Stimulated activated CD4-positive, alpha-beta T cell treated with anti-CD3 and anti-CD28 coated beads, Interleukin-15, amount 100 ng/mL, for 1 hour (primary cell): ENCODE data around the gene SLC46A2.
A peak's percentile ranks its signal among the peaks of the same experiment; 100 is the strongest.

ENCODE experiments used
- DNase-seq, 2 donors: peaks; one replicate each; pipeline ENCODE4 v3.0.0-alpha.2; 2020; ENCODE audit warnings: low read depth in 1 of 2, low spot score in 1 of 2

The SLC46A2 gene

DNA sequence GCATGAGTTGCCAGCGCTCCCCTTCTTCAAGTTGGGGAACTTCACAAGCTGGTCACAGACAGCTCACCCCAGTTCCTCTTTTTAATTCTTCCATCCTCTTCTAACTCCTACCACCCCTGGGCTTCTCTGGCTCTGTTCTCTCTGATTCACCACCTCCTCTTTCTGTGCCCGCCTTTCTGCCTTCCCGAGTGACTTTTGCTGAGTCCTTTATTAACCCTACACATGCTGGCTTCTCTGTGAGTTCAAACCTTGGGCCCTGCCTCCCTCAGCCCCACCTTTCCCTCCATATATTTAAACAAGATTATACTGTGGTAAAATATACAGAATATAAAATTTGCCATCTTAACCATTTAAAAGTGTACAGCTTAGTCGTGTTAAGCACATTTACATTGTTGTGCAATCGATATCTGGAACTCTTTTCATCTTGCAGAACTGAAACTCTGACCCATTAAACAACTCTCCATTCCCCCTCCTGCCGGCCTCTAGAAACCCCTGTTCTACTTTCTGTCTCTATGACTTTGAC is 32.0 kb downstream of the SLC46A2 start:
- DNase-seq, result no peak

DNA sequence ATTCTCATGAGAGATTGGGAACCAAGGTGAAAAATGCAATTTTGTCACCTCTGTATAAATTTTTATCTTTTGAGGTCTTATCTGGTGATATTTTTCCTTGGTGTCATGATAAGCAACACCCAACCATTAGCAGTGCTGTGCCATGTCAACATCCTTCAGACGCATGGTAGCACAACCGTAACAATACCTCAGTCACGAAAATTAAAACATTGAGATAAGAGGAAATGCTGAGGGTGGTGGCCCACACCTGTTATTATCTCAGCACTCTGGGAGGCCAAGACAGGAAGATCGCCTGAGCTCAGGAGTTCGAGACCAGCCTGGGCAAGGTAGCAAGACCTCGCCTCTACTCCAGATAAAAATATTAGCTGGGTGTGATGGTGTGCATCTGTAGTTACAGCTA is 32.7 kb downstream of the SLC46A2 start:
- no peak for DNase-seq

- no peak for DNase-seq
Observed at GRCh38 chr9:112856843-112857242, 33.8 kb downstream of the SLC46A2 start.

DNA sequence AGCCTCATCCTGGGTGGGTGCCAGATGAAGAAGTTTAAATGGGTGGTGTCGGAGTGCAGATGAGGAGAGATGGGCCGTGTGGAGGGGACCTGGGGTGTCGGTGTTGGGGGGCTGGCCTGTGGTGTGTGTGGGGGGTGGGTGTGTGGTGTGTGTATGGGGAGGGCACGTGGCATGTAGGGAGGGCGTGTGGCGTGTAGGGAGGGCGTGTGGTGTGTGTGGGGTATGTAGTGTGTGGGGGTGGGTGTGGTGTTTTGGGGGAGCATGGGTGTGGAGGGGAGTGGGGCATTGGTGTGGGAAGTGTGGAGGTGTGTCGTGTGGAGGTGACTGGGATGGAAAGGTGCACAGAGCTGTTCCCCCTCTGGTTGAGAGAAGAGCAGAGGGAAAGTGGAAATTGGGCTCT is 34.5 kb downstream of the SLC46A2 start:
- no peak for DNase-seq

DNA sequence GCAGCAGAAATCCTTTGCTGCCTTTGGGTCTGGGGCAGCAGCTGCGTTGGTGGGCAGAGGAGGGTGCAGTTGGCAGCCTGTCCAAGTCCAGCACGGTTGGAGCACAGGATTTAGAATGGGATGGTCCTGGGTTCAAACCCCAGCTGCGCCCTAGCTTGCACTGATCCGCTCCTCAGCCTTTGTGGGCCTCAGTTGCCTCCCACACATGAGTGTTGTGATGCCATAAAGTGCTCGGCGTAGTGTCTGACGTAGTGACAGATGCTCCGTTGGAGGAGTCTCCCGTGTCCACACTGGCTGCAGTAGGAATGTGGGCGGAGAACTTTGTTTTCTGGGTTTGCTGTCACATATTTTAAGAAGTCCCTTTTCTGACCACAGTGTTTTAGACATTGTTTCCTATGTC is 36.0 kb downstream of the SLC46A2 start:
- no peak for DNase-seq

GRCh38 chr9:112853882-112854585 is 36.6 kb downstream of the SLC46A2 start:
- DNase-seq, result no peak

DNA sequence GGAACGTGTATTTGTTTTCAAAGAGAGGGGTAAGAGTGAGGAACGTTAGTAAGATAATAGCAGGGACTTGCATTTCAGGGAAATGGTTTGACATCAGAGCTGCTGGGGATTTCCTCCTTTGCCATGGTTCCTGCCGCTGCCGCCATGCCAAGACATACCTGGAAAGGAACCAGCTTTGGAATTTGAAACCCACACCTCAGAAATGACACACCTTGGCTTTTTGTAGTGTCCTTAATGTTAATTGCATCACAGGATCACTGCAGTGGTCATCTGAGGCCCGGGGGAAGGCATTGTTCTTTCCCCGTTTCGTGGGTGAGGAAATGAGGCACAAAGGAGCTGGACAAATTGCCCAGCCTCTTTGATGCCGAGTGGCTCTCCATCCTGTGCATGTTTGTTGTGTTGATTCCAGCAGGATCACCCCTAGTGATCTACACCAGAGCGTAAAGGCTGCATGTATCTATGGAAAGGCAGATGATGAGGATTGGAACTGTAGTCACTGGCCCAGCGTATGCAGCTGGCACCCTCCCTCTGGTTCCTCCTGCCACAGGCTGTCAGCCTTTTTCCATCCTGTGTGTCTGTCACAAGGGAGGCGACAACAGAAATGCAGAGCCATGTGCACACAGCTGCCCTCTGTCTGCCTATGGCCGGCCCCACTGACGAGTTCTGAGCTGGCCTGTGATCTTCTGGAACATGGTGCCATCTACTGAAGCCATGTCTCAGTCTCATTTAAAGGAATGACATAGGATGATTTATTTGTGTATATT is 37.8 kb downstream of the SLC46A2 start:
- DNase-seq, result no peak

DNA sequence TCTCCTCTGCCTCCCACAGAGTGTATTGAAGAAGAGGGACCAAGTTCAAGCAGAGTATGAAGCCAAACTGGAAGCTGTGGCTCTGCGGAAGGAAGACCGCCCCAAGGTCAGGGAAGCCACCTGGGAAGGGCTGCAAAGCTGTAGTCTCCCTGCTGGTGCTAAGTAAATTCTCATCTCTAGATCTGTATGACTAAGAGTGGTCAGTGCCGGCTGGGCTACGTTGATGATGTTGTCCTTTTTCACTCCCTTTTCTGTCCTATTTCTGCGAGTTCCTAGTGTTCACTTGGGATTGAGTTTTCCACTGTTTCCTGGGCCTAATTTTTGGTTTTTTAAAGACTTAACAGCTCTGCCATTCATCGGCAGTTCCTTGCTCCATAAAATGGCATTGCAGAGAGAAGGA is 39.8 kb downstream of the SLC46A2 start:
- DNase-seq, result no peak

DNA sequence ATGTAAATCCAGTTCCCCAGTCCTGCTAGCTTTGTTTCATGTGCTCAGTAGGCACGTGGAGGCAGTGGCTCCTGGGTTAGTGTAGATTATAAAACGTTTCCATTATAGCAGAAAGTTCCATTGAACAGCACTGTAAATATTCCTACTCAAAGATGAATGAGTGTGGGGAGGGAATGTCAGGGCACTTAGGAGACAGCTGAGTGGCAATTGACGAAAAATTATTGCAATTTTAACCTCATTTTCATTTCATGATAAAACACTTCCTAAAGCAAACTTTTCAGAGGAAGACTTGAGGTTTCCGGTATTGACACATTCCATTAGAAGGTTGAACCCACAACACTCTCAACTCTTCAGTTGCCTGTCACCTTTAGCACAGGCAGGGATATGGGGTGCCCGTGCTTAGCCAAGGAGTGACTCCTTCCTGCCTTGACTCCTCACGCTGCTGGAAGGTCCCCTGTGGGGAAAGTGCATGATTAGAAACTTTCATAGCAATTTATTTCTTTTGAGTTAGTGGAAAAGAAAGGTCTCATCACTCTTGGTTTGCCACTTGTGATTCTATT is 41.2 kb downstream of the SLC46A2 start:
- no peak for DNase-seq

DNA sequence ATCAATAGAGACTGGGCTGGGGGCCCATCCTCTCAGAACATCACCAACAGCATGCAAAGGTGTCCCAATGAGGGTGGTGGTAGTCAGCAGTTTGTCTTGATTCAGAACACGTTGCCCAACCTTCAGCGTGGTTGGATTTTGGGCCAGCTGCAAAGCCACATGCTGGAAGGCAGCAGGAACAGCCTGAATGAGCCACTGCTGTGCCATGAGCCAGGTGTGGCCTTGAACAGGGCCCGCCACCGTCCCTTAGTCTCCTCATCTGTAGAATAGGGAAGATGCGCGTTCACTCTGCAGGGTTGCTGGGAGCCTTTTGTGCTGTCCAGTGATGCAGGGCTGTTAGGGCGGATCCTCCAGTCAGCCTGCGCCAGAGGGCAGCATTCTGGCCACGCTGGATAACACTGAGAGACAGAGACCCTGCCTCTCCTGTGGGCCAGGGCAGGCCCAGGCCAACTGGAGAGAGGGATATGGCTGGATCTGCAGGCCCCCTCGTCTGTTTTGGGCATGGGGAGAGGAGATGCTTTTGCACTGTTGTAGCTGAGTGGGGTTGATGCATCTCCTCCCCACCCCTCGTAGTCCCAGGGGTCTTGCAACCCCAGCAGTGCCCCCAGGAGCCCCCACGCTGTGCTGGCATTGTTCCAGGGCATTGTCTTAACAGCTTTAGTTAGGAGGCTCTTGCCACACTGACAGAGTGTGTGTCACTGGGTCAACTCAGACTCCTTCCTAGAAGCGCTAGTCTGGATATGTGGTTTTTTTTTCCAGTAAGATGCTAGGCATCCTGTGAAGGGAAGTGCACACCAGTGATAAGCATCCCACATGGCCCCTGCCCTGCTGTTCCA is 42.1 kb downstream of the SLC46A2 start:
- DNase-seq, result no peak

- no peak for DNase-seq
Observed at GRCh38 chr9:112846528-112847488, 43.9 kb downstream of the SLC46A2 start.

DNA sequence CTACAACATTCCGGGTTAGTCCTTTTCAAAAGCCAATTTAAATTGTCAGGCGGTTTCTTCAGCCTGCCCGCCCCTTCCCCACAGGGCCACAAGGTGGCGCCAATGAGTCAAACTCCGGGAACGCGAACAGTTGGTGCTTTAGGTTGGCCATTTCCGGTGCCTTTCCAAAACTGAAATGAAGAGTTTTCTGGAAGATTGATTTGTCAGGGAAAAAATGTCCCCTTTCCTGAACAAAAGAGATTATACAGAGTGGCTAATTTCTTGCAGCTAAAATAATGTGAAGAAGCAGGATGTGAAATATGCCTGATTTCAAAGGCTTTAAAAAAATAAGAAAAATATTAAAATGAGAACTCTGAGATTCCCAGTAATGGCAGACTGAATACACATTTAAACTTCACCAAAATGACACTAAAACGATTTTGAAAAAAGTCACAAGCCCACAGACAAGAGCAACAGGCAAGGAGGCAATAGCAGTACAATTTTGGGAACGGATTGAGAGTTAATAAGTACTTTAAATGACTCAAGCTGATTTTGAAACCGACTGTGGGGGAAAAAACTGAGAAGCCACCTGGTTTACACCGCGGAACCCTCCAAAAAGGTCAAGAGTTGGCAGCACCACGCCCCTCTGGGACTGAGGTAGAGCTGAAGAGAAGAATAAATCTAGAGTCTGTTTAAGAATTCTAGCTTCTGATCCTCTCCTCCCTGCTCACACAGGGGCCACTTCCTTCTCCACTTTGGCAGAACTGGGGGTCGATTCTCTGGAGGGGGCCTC is 45.7 kb downstream of the SLC46A2 start:
- peak; percentile 47 to 66 for DNase-seq

DNA sequence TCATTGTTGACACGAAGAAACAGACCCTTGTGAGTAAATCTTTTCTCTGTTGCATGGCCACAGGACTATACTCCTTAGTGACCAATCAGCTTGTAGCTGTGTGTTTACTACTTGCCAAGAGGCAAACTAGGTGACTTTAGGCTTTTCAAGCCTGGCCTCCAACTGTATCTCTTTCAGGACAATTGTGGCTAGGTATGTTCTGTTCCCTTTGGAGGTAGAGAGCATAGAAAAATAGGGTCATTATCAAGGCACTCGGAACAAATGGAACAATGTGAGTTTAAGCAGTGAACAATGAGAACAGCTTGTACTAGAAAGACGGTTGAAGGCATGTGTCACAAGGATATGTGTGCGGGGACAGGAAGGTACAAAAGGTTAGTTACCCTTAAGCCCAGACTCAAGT is 48.1 kb downstream of the SLC46A2 start:
- no peak for DNase-seq

- DNase-seq, result no peak
Observed at GRCh38 chr9:112841261-112841660, 49.4 kb downstream of the SLC46A2 start.

DNA sequence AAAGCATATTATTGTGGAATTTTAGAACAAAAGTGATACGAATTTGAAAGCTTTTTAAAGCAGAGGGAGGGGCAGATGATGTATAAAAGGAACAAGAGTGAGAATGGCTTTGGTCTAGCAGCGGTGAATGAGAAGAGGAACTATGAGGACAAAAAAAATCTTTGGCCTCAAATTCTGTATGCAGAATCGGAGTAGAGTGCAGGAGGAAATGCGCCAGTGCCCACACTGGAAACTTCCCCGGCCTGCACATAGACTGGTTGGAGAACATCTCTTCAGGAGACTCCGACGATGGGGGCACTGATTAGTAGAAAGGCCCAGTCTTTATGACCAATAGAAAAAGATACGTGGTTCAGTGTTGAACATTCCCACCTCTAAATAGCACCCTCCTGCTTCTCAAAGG is 51.3 kb downstream of the SLC46A2 start:
- DNase-seq, result no peak

- no peak for DNase-seq
Observed at GRCh38 chr9:112838342-112838741, 52.3 kb downstream of the SLC46A2 start.

DNA sequence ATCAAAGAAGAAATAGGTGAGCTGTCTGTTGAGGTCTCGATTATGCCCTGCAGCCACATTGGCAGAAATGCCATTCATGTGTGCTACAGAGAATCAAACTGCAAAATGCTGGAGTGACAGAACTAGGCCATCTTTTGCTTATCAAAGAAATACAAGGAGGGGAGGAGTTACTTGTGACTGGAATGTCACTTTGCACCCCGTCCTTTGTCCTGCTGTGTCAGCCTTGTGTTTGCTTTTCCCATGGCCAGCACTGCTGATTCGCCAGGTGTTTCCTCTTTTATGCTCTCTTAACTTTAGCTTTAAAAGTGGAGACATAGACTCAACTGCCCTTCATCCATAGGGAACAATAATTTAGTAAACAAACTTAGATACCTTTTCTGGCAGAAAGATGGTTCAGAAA is 54.3 kb downstream of the SLC46A2 start:
- no peak for DNase-seq

DNA sequence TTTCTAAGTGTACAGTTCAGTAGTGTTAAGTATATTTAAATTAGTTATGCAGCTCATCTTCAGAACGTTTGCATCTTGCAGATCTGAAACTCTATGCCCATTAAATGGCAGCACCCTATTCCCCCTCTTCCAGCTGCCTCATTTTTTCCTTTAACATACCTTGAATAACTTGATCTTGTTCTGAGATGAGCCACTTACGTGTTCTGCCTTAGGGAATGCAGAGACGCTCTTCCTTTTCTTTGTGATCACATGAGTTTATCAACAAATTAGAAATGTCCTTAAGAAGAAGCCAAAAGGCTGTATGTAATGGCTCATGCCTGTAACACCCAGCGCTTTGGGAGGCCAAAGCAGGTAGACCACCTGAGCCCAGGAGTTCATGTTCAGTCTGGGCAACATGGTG is 57.6 kb downstream of the SLC46A2 start:
- DNase-seq, result no peak

DNA sequence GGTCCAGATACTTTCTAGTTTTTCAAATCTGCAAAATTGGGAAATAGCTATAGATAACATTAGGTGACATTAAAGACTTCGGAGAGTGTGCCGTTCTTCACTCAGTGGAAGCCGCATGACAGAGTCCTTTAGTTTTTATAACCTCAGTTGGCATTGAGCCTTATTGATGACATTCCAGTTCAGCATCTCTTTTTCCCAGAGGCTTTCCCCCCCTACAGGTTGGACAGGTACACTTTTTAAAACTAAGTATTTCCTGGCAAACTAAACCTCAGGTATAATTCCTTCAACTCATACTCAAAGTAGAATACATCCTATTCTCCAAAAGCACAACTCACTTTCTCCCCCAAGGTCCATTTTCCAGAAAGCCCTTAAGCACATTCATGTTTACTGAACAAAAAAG is 58.7 kb downstream of the SLC46A2 start:
- no peak for DNase-seq
